ENCODE results near the gene SMARCC1.

Gene SMARCC1

DNA sequence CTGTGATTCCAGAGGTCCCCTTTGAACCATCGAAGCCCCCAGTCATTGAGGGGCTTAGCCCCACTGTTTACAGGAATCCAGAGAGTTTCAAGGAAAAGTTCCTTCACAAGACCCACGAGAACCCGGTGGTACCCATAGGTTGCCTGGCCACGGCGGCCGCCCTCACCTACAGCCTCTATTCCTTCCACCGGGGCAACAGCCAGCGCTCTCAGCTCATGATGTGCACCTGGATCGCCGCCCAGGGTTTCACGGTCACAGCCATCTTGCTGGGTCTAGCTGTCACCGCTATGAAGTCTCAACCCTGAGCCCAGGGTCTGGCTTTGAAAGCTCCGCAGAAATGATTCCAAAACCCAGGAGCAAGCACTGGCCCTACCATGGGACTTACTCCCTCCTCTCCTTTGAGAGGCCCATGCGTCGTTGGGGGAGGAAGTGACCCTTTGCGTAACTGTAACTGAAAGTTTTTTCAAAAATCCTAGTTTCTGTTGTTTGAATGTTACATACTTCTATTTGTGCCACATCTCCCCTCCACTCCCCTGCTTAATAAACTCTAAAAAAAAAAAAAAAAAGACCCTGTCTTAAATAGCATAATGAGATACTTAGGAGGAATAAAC, 118.0 kb downstream of the SMARCC1 start:
- no peaks in the 10 kb centered on the region for H3K27me3 ChIP-seq (ENCODE audit: insufficient read depth, low read length, poor library complexity, severe bottlenecking)
- no peak overlapping the region for H3K4me2 ChIP-seq (ENCODE audit: low read depth, low read length, poor library complexity, severe bottlenecking)
- no peaks in the 10 kb centered on the region for H3K79me2 ChIP-seq (ENCODE audit: insufficient read depth, low read length)
- TF ChIP-seq, protein P1, sequence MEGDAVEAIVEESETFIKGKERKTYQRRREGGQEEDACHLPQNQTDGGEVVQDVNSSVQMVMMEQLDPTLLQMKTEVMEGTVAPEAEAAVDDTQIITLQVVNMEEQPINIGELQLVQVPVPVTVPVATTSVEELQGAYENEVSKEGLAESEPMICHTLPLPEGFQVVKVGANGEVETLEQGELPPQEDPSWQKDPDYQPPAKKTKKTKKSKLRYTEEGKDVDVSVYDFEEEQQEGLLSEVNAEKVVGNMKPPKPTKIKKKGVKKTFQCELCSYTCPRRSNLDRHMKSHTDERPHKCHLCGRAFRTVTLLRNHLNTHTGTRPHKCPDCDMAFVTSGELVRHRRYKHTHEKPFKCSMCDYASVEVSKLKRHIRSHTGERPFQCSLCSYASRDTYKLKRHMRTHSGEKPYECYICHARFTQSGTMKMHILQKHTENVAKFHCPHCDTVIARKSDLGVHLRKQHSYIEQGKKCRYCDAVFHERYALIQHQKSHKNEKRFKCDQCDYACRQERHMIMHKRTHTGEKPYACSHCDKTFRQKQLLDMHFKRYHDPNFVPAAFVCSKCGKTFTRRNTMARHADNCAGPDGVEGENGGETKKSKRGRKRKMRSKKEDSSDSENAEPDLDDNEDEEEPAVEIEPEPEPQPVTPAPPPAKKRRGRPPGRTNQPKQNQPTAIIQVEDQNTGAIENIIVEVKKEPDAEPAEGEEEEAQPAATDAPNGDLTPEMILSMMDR (conservative IDR thresholded peaks at IDR 0.05; ENCODE audit: low read length) = no peak
- TF ChIP-seq EZH2phosphoT487 (IDR thresholded peaks at IDR 0.05; ENCODE audit: borderline replicate concordance) = no peak
- peaks cover 3% of the 10 kb centered on the region for H4K20me1 ChIP-seq (ENCODE audit: insufficient read depth, low read length, poor library complexity, severe bottlenecking)
- H3K9me2 ChIP-seq (replicated peaks; ENCODE audit: low read depth, low read length) = no peaks in the 10 kb centered on the region
- no peak overlapping the region for H3K9ac ChIP-seq (ENCODE audit: low read depth, low read length, poor library complexity, severe bottlenecking)
- no peak overlapping the region for H2AFZ ChIP-seq (ENCODE audit: low read length)
- 0 out of 2 replicates have a peak, but pooled peaks cover under 1% of the 10 kb centered on the region for H3K9me3 ChIP-seq (ENCODE audit: insufficient read depth, low read depth, low read length)
- H3K36me3 ChIP-seq (ENCODE audit: insufficient read depth, low read length) = peaks cover 51% of the 10 kb centered on the region
- H3F3A ChIP-seq (ENCODE audit: low read depth) = no peaks in the 10 kb centered on the region
- no peak overlapping the region for H3K4me3 ChIP-seq (ENCODE audit: low read length, poor library complexity, severe bottlenecking)
- H3K4me1 ChIP-seq (ENCODE audit: insufficient read depth, low read length, poor library complexity, severe bottlenecking) = no peaks in the 10 kb centered on the region

DNA sequence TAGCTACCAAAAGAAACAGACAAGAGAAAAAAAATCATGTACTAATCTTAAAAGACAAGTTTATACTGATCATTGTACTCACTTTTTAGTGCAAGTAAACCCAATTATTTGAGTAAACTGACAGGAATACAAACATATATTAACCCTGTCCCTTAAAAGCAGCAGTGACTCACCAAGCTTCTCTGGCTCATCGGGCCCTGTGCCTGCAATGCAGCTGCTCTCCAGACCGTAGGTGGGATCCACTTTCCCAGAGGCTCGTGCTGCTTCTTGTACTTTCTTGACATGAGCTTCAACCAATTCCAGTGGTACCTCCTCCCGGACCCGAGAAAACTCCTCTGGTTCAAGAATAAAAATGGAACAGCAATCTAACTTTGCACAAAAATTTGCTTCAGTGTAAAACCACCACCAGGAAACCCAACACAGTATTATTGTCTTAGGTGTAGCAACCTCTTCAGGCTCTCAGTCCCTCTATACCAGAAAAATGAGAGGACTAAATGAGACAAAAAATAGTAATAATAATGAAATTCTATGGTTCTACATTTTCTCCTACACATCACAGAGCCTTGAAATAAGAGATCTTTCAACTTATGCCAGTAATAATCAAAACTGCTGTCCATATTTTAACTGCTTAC, 120.5 kb downstream of the SMARCC1 start:
- no peaks in the 10 kb centered on the region for H3K27me3 ChIP-seq (ENCODE audit: insufficient read depth, low read length, poor library complexity, severe bottlenecking)
- H4K20me1 ChIP-seq (ENCODE audit: insufficient read depth, low read length, poor library complexity, severe bottlenecking) = peaks cover 3% of the 10 kb centered on the region
- H3F3A ChIP-seq (ENCODE audit: low read depth) = no peaks in the 10 kb centered on the region; the same call in 1 of the 2 replicates
- no peak overlapping the region for H3K9ac ChIP-seq (ENCODE audit: low read depth, low read length, poor library complexity, severe bottlenecking)
- no peaks in the 10 kb centered on the region for H3K9me2 ChIP-seq (replicated peaks; ENCODE audit: low read depth, low read length)
- H3K79me2 ChIP-seq (ENCODE audit: insufficient read depth, low read length) = peaks cover 18% of the 10 kb centered on the region; the same call in 1 of the 2 replicates
- no peaks in the 10 kb centered on the region for H3K4me1 ChIP-seq (ENCODE audit: insufficient read depth, low read length, poor library complexity, severe bottlenecking)
- H3K4me2 ChIP-seq (ENCODE audit: low read depth, low read length, poor library complexity, severe bottlenecking) = no peak overlapping the region
- no peak overlapping the region for H3K4me3 ChIP-seq (ENCODE audit: low read length, poor library complexity, severe bottlenecking)
- H3K9me3 ChIP-seq (ENCODE audit: insufficient read depth, low read depth, low read length) = peaks cover 8% of the 10 kb centered on the region; the same call in 1 of the 2 replicates
- TF ChIP-seq EZH2phosphoT487 (IDR thresholded peaks at IDR 0.05; ENCODE audit: borderline replicate concordance) = no peak
- TF ChIP-seq, protein P1 (conservative IDR thresholded peaks at IDR 0.05; ENCODE audit: low read length) = no peak
- no peak overlapping the region for H2AFZ ChIP-seq (ENCODE audit: low read length)
- H3K36me3 ChIP-seq (ENCODE audit: insufficient read depth, low read length) = peaks cover 69% of the 10 kb centered on the region

DNA sequence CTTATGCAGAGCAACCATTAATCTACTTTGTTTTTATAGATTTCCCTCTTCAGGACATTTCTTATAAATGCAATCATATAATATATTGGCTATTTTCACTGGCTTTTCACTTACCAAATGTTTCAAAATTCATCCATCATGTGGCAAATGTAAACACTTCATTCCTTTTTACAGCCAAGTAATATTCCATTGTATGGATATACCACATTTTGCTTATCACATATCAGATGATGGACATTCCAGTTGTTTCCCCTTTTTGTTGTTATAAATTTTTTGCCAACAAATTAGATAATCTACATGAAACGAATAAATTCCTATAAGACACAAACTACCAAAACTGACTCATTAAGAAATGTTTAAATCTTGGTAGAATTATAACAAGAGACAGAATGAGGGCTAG, 123.2 kb downstream of the SMARCC1 start:
- Histone ChIP-seq H2AFZ (ENCODE audit: low read length) (no peak overlapping the region), H3K9me3 (ENCODE audit: insufficient read depth, low read depth, low read length) (peaks cover 8% of the 10 kb centered on the region; the same call in 1 of the 2 replicates), H3K9me2 (replicated peaks; ENCODE audit: low read depth, low read length) (no peaks in the 10 kb centered on the region), H3K36me3 (ENCODE audit: insufficient read depth, low read length) (peaks cover 85% of the 10 kb centered on the region), H3K4me2 (ENCODE audit: low read depth, low read length, poor library complexity, severe bottlenecking) (no peak overlapping the region), H3K4me1 (ENCODE audit: insufficient read depth, low read length, poor library complexity, severe bottlenecking) (no peaks in the 10 kb centered on the region), H3K79me2 (ENCODE audit: insufficient read depth, low read length) (peaks cover 43% of the 10 kb centered on the region), H3K4me3 (ENCODE audit: low read length, poor library complexity, severe bottlenecking) (no peak overlapping the region), H3K9ac (ENCODE audit: low read depth, low read length, poor library complexity, severe bottlenecking) (no peak overlapping the region), H3F3A (ENCODE audit: low read depth) (no peaks in the 10 kb centered on the region; the same call in 1 of the 2 replicates), H3K27me3 (ENCODE audit: insufficient read depth, low read length, poor library complexity, severe bottlenecking) (no peaks in the 10 kb centered on the region), H4K20me1 (ENCODE audit: insufficient read depth, low read length, poor library complexity, severe bottlenecking) (peaks cover 15% of the 10 kb centered on the region)
- TF ChIP-seq EZH2phosphoT487 (IDR thresholded peaks at IDR 0.05; ENCODE audit: borderline replicate concordance) = no peak
- TF ChIP-seq, protein P1 (conservative IDR thresholded peaks at IDR 0.05; ENCODE audit: low read length) = no peak

Data from Loucy (cell line).